IPS-15b (cell line): Measurements from ENCODE around the gene UGGT2.
"Not testable (repeated sequence)": the region's sequence is repeated elsewhere in the genome, so short reads cannot be mapped to it uniquely, and the experiment has no call there.

Source experiments
- H3K27me3 ChIP-seq: one replicate; pipeline ENCODE4 v1.6.1; 2013; ENCODE audit warnings: low read length; ENCODE audit not compliant: control insufficient read depth, insufficient read depth
- H3K36me3 ChIP-seq: one replicate; pipeline ENCODE4 v1.6.1; 2013; ENCODE audit warnings: low read length; ENCODE audit not compliant: control insufficient read depth, insufficient read depth
- H3K4me1 ChIP-seq: one replicate; pipeline ENCODE4 v1.6.1; 2013; ENCODE audit warnings: mild to moderate bottlenecking, low read length; ENCODE audit not compliant: control insufficient read depth, insufficient read depth
- H3K4me3 ChIP-seq: one replicate; pipeline ENCODE4 v1.5.1; 2013; ENCODE audit warnings: low read depth, low read length
- H3K9ac ChIP-seq: one replicate; pipeline ENCODE4 v1.6.1; 2013; ENCODE audit warnings: low read depth, mild to moderate bottlenecking, low read length
- H3K9me3 ChIP-seq: one replicate; pipeline ENCODE4 v1.6.1; 2013; ENCODE audit warnings: mild to moderate bottlenecking, low read length; ENCODE audit not compliant: control insufficient read depth, insufficient read depth

Gene UGGT2

GRCh38 chr13:95784900-95785290 is 268.3 kb downstream of the UGGT2 start:
- Histone ChIP-seq H3K9me3 (no peaks in the 10 kb centered on the region), H3K36me3 (no peaks in the 10 kb centered on the region), H3K27me3 (no peaks in the 10 kb centered on the region), H3K4me1 (no peaks in the 10 kb centered on the region), H3K9ac (no peak overlapping the region), H3K4me3 (no peak overlapping the region)

GRCh38 chr13:95784161-95784899 is 268.9 kb downstream of the UGGT2 start:
- Histone ChIP-seq H3K4me1 (no peaks in the 10 kb centered on the region), H3K9me3 (no peaks in the 10 kb centered on the region), H3K4me3 (no peak overlapping the region), H3K27me3 (no peaks in the 10 kb centered on the region), H3K36me3 (no peaks in the 10 kb centered on the region), H3K9ac (no peak overlapping the region)

DNA sequence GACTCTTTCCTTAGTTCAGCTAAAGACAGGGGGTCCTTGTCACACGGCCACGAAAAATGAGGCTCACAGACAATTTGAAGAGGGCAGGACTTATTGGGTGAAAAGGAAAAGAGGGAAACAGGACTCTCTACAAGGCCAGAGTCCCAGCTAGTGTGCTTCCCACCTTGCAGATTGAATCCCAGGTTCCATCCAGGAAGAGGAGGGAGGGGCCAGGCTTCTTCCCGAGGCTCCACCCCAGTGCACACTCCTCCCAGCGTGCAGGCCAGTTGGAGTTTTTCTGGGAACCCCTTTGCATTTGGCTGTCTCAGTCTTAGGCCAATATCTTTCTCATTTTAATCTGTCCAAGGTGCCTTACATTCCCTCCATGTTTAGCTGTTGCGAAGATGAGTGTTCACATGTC is 269.5 kb downstream of the UGGT2 start:
- Histone ChIP-seq H3K9me3 (no peaks in the 10 kb centered on the region), H3K9ac (no peak overlapping the region), H3K4me1 (no peaks in the 10 kb centered on the region), H3K36me3 (no peaks in the 10 kb centered on the region), H3K4me3 (no peak overlapping the region), H3K27me3 (no peaks in the 10 kb centered on the region)

- H3K36me3 ChIP-seq, H3K9ac ChIP-seq, H3K9me3 ChIP-seq, H3K4me1 ChIP-seq, H3K27me3 ChIP-seq, H3K4me3 ChIP-seq: not testable (repeated sequence)
These were observed 271.3 kb downstream of the UGGT2 start for GRCh38 chr13:95781940-95782339.

DNA sequence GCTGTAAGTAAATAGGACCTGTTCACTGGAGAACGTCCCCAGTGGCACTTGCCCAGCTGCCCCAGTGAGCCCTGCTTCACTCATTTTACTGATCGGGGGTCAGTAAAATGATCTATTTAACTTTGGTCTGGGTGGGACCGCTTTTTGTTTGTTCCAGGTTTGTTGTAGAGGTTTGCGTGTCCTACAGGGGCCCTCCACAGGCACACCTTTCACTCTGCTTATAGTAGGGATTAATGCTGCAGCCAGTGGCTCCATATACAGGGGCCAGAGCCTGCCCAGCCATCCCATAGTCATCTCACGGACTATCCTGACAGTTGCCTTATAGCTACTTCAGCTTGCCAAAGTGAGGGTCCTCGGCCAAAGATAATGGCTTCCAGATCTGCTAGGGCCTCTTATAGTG is 272.2 kb downstream of the UGGT2 start:
- Histone ChIP-seq H3K4me3 (no peak overlapping the region), H3K9ac (no peak overlapping the region), H3K36me3 (no peaks in the 10 kb centered on the region), H3K27me3 (no peaks in the 10 kb centered on the region), H3K9me3 (no peaks in the 10 kb centered on the region), H3K4me1 (no peaks in the 10 kb centered on the region)

DNA sequence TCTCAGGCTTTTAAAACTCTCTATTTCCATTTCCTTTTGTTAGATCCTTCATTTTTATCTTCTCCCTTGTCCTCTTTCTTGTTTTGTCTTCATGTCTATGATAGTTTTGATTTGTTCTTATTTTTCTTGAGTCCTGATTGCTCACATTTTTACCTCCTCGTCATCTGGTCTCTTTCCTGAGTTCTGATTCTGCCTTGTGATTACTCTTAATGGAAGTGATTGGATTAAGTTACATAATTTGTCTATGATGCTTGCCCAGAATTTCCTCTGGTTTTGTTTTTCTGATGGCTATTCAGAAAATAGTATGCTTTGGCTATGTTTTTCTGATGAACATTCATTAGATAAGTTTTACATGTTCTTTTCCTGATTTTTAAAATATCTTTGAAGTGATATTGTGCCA is 273.7 kb downstream of the UGGT2 start:
- Histone ChIP-seq H3K9ac (no peak overlapping the region), H3K36me3 (no peaks in the 10 kb centered on the region), H3K4me1 (no peaks in the 10 kb centered on the region), H3K9me3 (no peaks in the 10 kb centered on the region), H3K27me3 (no peaks in the 10 kb centered on the region), H3K4me3 (no peak overlapping the region)

DNA sequence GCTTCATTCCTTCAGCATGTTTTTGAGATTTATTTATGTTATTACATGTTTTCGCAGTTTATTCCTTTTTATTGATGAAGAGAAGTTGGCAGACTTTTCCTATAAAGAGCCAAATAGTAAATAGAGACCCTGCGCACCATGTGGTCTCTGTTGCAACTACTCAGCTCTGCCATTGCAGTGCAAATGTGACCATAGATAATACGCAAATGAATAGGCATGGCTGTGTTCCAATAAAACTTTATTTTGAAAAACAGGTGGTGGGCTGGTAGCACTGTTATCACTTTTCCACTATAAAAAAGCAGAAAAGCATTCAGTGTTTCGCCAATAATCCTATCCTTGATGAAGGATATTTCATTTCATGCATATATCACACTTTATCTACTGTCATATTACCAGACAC is 281.3 kb downstream of the UGGT2 start:
- H3K4me3 ChIP-seq: no peak overlapping the region
- H3K36me3 ChIP-seq: no peaks in the 10 kb centered on the region
- H3K4me1 ChIP-seq: no peaks in the 10 kb centered on the region
- no peaks in the 10 kb centered on the region for H3K9me3 ChIP-seq
- H3K9ac ChIP-seq: no peak overlapping the region
- H3K27me3 ChIP-seq: no peaks in the 10 kb centered on the region

GRCh38 chr13:95763601-95764000 is 289.6 kb downstream of the UGGT2 start:
- Histone ChIP-seq H3K36me3 (peaks cover 2% of the 10 kb centered on the region), H3K4me3 (no peak overlapping the region), H3K9ac (no peak overlapping the region)

DNA sequence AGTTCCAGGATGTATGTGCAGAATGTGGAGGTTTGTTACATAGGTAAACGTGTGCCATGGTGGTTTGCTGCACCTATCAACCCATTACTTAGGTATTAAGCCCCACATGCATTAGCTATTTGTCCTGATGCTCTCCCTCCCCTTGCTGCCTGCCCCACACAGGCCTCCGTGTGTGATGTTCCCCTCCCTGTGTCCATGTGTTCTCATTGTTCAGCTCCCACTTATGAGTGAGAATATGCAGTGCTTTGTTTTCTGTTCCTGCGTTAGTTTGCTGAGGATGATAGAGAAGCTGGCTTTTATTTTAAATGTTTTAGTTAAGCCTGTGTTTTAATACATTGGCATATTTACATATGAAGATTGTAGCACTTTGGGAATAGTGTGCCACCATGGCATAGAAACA is 290.6 kb downstream of the UGGT2 start:
- not testable (repeated sequence) for H3K27me3 ChIP-seq, H3K9me3 ChIP-seq, H3K4me3 ChIP-seq, H3K9ac ChIP-seq, H3K4me1 ChIP-seq, H3K36me3 ChIP-seq

More at GRCh38 chr13:95763601-95764000, 289.6 kb downstream of the UGGT2 start:
- H3K27me3 ChIP-seq: no peaks in the 10 kb centered on the region
- no peaks in the 10 kb centered on the region for H3K9me3 ChIP-seq
- H3K4me1 ChIP-seq: no peaks in the 10 kb centered on the region

DNA sequence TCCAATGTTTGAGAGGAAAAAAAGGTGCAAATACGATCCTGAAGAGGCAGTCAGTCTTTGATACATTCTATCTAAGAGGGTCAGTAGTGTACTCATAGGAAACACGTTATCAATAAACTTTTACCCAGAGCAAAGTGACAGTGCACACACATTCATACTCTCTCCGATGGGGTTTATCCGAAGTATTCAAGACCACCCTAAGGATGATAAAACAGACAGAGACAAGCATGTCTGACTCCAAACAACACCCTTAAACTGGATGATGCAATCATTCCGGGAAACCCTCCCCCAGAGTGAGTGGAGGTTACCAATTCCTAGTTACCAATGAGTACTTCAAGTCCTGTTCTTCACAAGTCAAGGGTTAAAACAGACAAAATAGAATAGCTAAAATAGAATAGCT is 297.1 kb downstream of the UGGT2 start:
- H3K4me3 ChIP-seq: no peak overlapping the region
- no peaks in the 10 kb centered on the region for H3K27me3 ChIP-seq
- H3K9me3 ChIP-seq: no peaks in the 10 kb centered on the region

GRCh38 chr13:95754069-95754468 is 299.1 kb downstream of the UGGT2 start:
- Histone ChIP-seq H3K4me3 (no peak overlapping the region), H3K9ac (no peak overlapping the region), H3K27me3 (no peaks in the 10 kb centered on the region), H3K9me3 (no peaks in the 10 kb centered on the region), H3K4me1 (no peaks in the 10 kb centered on the region), H3K36me3 (no peaks in the 10 kb centered on the region)

More for the DNA sequence above, 297.1 kb downstream of the UGGT2 start:
- Histone ChIP-seq H3K4me1 (no peaks in the 10 kb centered on the region), H3K36me3 (no peaks in the 10 kb centered on the region), H3K9ac (no peak overlapping the region)

DNA sequence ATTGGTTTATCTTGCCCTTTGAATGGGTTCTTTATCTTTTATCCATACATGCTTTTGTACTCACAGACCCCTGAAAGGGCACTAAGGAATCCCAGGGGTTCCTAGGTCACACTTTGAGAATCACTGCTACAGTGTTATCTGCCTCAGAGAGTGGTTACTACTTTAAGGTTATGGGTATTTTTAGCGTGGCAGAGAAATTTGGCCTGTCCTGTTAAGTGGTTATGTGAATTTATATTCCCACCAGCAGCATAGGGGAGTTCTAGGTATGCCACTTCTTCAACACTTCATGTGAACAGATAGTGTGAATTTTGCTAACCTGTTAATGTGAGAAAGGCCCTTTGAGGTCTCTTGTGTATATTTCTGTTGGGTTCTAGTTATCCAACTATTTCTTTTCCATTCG is 300.5 kb downstream of the UGGT2 start:
- no peaks in the 10 kb centered on the region for H3K27me3 ChIP-seq
- H3K36me3 ChIP-seq: no peaks in the 10 kb centered on the region
- H3K9ac ChIP-seq: no peak overlapping the region

More for the DNA sequence above, 300.5 kb downstream of the UGGT2 start:
- Histone ChIP-seq H3K4me3 (no peak overlapping the region), H3K9me3 (no peaks in the 10 kb centered on the region), H3K4me1 (no peaks in the 10 kb centered on the region)
